H54 (cell line): ENCODE data around the gene MSANTD4.
"Not testable (repeated sequence)": the region's sequence is repeated elsewhere in the genome, so short reads cannot be mapped to it uniquely, and the experiment has no call there.

Experiments
- DNase-seq: peaks from one replicate; pipeline ENCODE4 v3.0.0; 2011; ENCODE audit warnings: low spot score, mixed read lengths; ENCODE audit not compliant: insufficient read length
- FAIRE-seq: peaks from 3 replicates; lab custom pipeline; 2011; peaks lifted over from hg19 to GRCh38; lab: Jason Lieb, UNC
- POLR2A ChIP-seq: IDR thresholded peaks from 2 replicates; pipeline ENCODE4 v1.6.1; 2011; ENCODE audit warnings: low read depth, mild to moderate bottlenecking, low read length

The MSANTD4 gene

DNA sequence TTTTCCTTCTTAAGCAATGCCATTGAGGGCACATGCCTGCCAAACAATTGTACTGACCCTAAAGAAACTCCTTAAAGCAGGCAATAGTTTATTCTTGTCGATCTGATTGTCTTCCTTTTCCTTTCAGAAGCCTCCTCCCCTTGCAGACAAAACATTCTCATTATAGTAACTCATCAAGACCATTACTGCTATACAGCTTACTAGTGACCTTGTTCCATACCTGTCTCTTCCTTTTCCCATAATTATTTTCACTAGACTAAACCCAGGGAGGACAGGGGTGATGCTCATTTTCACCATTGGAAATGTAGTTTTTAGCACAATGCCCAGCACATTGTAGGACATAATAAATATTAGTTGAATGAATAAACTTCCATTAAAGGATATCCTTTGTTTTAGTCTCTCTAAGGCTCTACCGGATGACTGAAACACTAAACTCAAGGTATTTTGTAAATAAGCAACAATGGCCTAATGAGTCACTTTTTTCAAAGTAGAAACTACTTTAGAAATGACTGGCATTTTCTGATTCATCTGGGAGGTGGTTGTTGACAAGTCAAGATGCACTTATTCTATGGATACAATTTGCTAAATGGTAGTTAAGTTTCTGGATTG is 9.3 kb upstream of the MSANTD4 start:
- FAIRE-seq (no peak), DNase-seq (no peak)
- TF ChIP-seq POLR2A: no peak

DNA sequence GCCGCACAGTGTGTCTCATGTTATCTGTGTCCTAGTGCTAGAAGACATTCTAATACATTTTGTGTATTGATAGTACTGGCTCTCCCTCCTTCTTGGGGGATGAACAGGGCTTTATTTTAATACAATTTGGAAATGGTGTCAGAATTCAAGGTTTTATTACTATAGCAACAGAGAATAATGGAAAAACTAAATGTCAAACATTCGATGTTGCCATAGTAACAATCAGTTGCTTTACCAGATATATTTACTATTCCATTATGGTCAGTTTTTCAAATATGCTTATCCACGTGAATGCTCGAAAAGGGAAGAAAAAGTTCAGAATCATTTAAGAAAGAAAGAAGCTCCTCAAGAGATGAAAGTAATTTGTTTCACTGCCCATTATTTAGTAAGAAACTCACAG is 8.6 kb upstream of the MSANTD4 start:
- FAIRE-seq: no peak
- no peak for TF ChIP-seq POLR2A
- no peak for DNase-seq

DNA sequence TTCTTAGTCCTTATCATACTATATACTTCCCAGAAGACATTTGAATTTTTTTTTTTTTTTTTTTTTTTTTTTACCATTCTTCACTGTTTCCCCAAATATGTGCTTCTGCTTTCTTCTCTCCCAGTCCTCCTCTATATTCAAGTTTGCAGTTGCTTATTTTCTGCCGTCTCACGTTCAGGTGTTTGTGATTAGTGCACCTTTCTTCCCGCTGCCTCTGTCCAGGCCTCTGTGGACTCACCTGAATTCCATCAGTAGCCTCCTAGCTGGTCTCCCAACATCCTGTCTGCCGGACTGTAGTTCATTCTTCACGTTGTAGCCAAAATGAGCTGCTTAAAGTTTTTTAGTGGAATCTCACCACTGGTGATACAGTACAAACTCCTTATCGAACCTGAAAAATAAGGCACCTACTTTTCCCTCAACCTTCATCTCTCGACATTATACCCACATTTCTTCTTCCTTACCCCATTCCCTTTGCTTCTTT is 795 bp upstream of the MSANTD4 start:
- FAIRE-seq (no peak), DNase-seq (no peak)
- TF ChIP-seq POLR2A: no peak

DNA sequence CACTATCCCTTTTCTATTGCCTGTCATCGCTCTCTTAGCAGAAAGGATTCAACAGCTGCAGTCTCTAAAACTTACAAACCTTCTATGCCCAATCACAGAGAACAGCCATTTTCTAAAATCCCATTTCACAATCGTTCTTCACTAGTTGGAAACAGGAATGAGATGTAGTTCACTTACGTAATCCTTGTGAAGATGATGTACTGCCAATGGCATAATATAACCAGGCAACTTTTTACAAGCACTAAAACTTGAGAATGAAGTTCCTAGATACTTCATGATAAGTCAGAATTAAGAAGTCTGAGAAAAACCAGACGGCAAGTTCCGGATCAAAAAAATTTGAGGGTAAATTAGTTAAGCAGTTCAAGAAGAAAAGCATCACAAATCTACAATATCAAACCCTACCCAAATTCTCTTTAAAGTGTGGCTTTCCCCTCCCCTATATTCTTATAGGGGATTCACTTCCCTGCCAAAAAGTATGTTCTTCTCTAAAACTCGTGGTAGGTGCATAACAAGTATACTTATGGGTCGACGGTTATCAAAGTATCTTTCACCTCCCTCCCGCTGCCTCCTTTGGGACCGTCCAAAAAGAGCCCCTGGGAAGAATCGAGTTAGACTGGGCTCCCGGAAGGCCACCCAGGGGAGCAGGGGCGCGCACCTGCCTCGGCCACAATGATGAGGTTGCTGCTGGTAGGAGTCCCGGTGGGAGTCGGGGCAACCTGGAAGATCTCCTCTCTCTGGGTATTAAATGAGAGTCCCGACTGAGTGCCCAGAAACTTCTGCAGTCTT is 666 bp downstream of the MSANTD4 start:
- DNase-seq (no peak), FAIRE-seq (no peak)
- no peak for TF ChIP-seq POLR2A

DNA sequence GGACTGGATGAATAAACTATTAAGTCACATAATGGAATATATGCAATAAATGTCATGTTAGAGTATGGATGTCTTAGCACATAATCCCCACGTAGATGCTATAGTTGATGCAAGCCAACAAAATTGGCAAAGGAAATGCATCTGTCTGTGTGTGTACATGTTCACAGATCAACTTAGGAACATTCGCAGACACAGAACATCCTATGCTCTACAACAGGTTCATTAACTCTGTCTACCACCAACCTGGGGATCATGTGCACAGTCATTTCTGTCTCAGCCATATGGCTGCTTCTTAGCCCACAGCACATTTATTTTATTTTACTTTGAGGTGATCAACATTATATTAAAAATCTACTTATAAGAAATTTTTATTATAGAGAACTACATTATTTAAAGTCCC is 4.9 kb downstream of the MSANTD4 start:
- no peak for TF ChIP-seq POLR2A
- DNase-seq: no peak
- FAIRE-seq: no peak

DNA sequence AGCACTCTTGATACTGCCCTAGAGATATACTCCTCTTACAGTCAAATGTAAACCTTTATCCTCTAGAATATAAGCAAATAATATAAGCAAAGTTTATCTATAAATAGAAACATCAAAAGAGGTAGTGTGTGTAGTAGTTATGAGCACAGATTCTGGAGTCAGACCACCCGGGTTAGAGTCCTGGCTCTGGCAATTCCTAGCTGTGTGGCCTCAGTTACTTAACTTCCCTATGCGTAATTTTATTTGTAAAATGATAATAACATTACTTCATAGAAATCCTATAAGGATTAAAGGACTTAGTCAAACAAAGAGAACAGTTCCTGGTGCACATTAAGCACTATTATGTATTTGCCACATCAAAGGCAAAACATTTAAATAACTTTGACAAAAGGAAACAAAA is 7.0 kb downstream of the MSANTD4 start:
- DNase-seq (no peak), FAIRE-seq (no peak)
- no peak for TF ChIP-seq POLR2A

DNA sequence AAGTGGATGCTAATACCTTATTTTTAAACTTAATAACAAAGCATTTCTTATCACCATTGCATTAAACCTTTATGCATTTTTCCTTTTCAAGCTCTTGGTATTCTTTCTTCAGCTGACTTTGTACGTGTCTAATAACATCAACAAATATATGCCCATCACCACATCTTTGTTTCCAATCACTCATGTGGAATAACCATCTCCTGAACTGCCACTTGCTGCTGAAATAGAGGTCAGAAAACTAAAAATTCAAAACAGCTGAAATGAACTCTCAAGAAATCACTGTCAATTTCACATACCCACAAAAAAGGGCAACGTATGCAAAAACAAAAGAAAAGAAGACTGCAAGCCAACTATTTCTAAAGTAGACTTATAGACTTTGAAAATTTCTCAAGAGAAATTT is 7.4 kb downstream of the MSANTD4 start:
- FAIRE-seq (no peak), DNase-seq (no peak)
- no peak for TF ChIP-seq POLR2A

DNA sequence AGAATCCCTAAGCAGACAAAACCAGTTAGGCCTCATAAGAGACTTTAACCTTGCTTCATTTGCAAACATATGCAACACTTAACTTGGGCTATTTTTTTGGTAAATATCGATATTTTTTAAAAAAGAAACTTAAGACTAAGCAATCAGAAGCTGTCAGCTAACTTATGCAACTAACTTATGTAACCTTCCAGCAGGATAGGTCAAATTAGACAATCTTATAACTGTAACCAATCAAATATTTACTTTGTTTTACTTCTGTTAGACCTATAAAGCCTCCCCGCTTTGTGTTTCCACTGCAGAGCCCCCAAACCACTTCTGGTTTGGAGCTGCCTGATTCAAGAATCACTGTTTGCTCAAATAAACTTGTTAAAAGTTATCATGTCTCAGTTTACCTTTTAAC is 8.0 kb downstream of the MSANTD4 start:
- no peak for FAIRE-seq
- no peak for TF ChIP-seq POLR2A
- DNase-seq: no peak

DNA sequence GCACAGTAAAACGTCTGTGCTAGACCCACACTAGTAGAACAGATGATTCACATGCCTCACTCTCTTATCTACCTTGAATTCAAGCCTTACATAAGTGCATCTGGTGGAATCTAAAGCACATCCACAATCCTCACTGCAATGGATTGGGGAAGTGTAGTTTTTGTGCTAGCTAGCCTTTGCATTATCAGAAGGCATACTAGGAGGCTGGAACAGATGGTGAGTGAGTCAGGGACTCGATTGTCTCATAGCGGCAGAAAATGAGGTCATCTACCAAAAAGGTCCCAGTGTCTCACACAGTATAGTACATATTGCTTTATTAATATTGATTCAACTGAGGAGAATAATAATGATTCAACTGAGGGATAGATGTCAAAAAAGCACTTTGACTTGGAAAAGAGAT is 9.3 kb downstream of the MSANTD4 start:
- TF ChIP-seq POLR2A: no peak
- no peak for FAIRE-seq

DNA sequence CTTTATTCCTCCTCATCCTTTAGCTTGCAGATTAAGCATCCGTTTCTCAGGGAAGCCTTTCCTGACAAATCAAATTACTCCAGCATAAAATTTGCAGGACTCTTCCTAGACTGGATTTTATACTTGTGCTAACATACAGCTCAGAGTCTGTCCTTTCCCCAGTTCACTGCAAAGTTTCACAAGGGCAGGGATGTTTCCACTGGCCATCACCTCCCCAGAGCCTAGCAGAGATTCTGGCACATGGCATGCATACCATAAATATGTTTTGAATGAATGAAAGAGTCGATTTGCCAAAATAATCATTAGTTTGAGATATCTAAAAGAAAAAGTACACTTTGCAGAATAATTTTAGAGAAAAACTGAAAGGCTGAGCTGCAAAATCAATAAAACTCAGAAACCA is 10.6 kb downstream of the MSANTD4 start:
- no peak for TF ChIP-seq POLR2A
- DNase-seq: no peak
- FAIRE-seq: no peak

More for the DNA sequence above, 9.3 kb downstream of the MSANTD4 start:
- no peak for DNase-seq

DNA sequence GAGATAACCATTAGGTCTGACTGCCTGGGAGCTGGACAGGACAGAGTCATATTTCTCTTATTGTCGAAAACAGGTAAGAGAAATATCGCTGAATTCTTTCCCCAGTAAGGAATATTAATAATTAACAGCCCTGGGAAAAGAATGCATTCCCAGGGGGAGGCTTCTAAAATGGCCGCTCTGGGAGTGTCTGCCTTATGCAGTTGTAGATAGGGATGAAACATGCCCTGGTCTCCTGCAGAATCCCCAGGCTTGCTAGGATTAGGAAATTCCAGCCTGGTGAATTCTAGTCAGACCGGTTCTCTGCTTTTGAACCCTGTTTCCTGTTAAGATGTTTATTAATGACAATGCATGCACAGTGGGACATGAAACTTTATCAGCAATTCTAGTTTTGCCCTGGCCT is 18.9 kb downstream of the MSANTD4 start:
- not testable (repeated sequence) for DNase-seq, FAIRE-seq

DNA sequence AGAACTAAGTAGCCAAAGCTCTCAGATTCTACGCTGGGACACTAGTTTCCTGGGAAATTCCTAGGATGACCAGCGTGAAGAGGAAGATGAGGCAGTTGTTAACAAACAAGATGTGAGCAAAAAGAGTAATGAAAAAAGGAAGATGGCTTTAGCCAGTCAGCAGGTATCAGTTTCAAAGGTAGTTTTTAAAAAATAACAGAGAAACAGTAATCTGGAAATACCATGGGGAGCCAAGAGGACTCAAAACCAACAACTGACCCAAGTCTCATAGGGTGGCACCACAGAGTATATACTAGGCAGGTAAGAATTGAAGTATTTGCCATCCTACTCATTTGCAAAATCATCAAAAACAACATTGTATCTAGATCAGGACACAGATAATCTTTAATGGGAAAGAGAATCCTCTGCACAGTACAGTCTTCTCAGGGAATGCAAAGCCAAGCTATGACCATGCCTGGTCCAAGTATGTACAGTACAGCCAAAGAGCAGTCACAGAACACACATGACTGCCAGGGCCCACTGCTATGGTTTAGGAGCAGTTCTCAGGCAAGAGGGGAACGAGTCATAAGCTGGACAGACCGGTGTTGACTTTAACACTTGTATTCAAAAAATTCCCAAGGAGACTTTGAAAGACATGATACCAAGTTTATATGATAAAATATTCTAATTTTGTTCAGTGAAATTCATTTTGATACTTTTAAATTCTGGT is 20.6 kb downstream of the MSANTD4 start:
- DNase-seq: no peak
- FAIRE-seq: no peak
- TF ChIP-seq POLR2A: no peak

DNA sequence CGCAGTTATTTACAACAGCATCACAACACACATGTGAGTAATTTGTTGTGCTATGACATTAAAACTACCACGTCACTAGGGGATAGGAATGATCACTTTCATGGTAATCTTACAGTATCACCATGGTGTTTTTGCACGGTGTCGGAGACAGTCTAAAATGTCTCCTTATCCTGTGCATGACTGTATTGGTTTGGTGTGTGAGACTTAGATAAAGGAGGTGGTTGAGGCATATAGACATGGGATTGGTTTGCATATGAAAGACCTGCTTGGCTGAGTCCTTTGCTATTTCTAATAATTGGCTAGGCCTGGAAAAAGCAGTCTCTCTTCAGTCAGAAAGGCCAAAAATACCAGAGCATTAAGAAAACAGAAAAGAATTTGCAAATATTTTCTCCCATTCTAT is 30.2 kb downstream of the MSANTD4 start:
- no peak for DNase-seq
- FAIRE-seq: no peak
- TF ChIP-seq POLR2A: no peak

DNA sequence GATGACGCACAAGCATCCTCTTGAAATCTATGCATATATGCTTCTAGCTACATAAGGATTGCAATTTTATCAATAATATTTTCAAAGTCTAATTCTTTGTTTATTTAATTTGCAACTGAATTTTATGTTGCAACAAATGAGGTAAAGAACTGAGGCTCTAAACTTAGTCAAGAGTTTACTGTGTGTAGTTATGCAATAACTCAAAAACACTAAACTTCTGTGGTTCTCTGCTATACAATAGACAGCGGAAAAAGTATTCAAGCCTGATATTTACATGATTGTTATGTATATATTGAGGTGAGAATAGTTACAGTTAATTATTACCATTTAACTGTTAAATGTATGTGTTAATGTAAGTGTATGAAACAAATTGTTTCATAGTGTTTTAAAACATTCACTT is 32.9 kb downstream of the MSANTD4 start:
- no peak for TF ChIP-seq POLR2A
- DNase-seq (no peak), FAIRE-seq (no peak)
